Testis (tissue), 3 donors: ENCODE results near the gene DPH6. TPM values are rescaled to one million over a fixed set of nuclear protein-coding genes. Genes with fewer than 3 reads are reported as not detected.

Experiments used
- DNase-seq: peaks from one replicate; pipeline ENCODE4 v3.0.0-alpha.2; 2019
- H3K27ac ChIP-seq, 2 donors: fragments of 200-600 bp; sonication (generic); one replicate each; pipeline ENCODE4 v1.5.1; 2019
- H3K27me3 ChIP-seq: fragments of 200-600 bp; sonication (generic); one replicate; pipeline ENCODE4 v1.5.1; 2019
- H3K36me3 ChIP-seq: fragments of 200-600 bp; sonication (generic); one replicate; pipeline ENCODE4 v1.5.1; 2017; ENCODE audit warnings: low read depth; ENCODE audit errors: missing control alignments
- H3K4me1 ChIP-seq: fragments of 200-600 bp; sonication (generic); one replicate; pipeline ENCODE4 v1.5.1; 2019
- H3K4me3 ChIP-seq, 2 donors: fragments of 200-600 bp; sonication (generic); one replicate each; pipeline ENCODE4 v1.5.1; 2017 to 2019
- H3K9me3 ChIP-seq: fragments of 200-600 bp; sonication (generic); one replicate; pipeline ENCODE4 v1.5.1; 2017
- CTCF ChIP-seq, 3 experiments: fragments of 450-650 bp in 2 of 3; fragments of 200-600 bp in 1 of 3; sonication (generic) in 1 of 3; IDR thresholded peaks; one replicate each; pipeline ENCODE4 v1.5.1; 2016 to 2019; ENCODE audit warnings: antibody characterized with exemption in 3 of 3, mild to moderate bottlenecking in 2 of 3, moderate library complexity in 1 of 3
- POLR2A ChIP-seq: fragments of 450-650 bp; IDR thresholded peaks from one replicate; pipeline ENCODE4 v1.6.1; 2017; ENCODE audit warnings: antibody characterized with exemption, mild to moderate bottlenecking, moderate library complexity
- WGBS, 2 donors: methylation state at CpG; one replicate each; pipeline ENCODE4 v1.1.5; 2018; 5-methylcytosine and 5-hydroxymethylcytosine counted together
- intact Hi-C: fragments of 100-400 bp; cut with DNase I; formaldehyde crosslinking; loops from one replicate; pipeline ENCODE4 v1.15.1; 2023; ENCODE audit warnings: low total_unique reads
- polyA plus RNA-seq: library from polyadenylated mRNA; stranded (reverse); fragments of 350-450 nt; fragmentation: Illumina TruSeq; extraction: RNeasy Lipid Tissue Mini Kit (QIAGEN cat#74804); gene quantifications from one replicate; pipeline ENCODE4 v1.2.3, GENCODE V29; 2014; ENCODE audit warnings: low read depth, low replicate concordance; ENCODE audit not compliant: insufficient read depth
- total RNA-seq, 2 donors: library from RNA; depleted of rRNA; stranded (reverse); fragments of >200 nt; gene quantifications; one replicate each; pipeline ENCODE4 v1.2.3, GENCODE V29; 2016

DPH6 gene
- total and polyA plus RNA-seq, 3 donors from 2014 or later = 11.6 to 37.2 (median 30.8) TPM

GRCh38 chr15:35327789-35328188 is 218.2 kb downstream of the DPH6 start:
- DNase-seq = no peak
- Histone ChIP-seq H3K27ac (no peak overlapping the region), H3K27me3 (no peaks in the 10 kb centered on the region), H3K4me1 (no peaks in the 10 kb centered on the region), H3K4me3 (no peak overlapping the region), H3K36me3 (no peaks in the 10 kb centered on the region), H3K9me3 (no peaks in the 10 kb centered on the region)
- TF ChIP-seq POLR2A (no peak), CTCF (IDR thresholded peaks at IDR 0.05) (no peak)
- WGBS, 2 donors = 67 to 76% methylated on average over 2 of the region's 2 CpGs
- intact Hi-C loops = no loop called here

GRCh38 chr15:35325374-35325941 is 220.5 kb downstream of the DPH6 start:
- H3K27ac ChIP-seq = no peak overlapping the region
- TF ChIP-seq CTCF (IDR thresholded peaks at IDR 0.05) (no peak), POLR2A (no peak)
- intact Hi-C loops = no loop called here
- WGBS, 2 donors = 75 to 77% methylated on average over 3 of the region's 3 CpGs
- DNase-seq = no peak
- no peaks in the 10 kb centered on the region for H3K9me3 ChIP-seq
- no peak overlapping the region for H3K4me3 ChIP-seq
- H3K4me1 ChIP-seq = no peaks in the 10 kb centered on the region
- H3K27me3 ChIP-seq = no peaks in the 10 kb centered on the region
- no peaks in the 10 kb centered on the region for H3K36me3 ChIP-seq

GRCh38 chr15:35323141-35323540 is 222.8 kb downstream of the DPH6 start:
- no peak overlapping the region for H3K4me3 ChIP-seq
- no peaks in the 10 kb centered on the region for H3K27me3 ChIP-seq
- H3K27ac ChIP-seq = no peak overlapping the region
- no peaks in the 10 kb centered on the region for H3K4me1 ChIP-seq
- no peaks in the 10 kb centered on the region for H3K36me3 ChIP-seq
- no peak for DNase-seq
- intact Hi-C loops = no loop called here
- no peak for TF ChIP-seq CTCF (IDR thresholded peaks at IDR 0.05)
- TF ChIP-seq POLR2A = no peak
- no peaks in the 10 kb centered on the region for H3K9me3 ChIP-seq

- WGBS, 2 donors = 93 to 100% methylated on average over 2 of the region's 2 CpGs
- Histone ChIP-seq H3K4me1 (no peaks in the 10 kb centered on the region), H3K36me3 (no peaks in the 10 kb centered on the region)
These were observed 224.0 kb downstream of the DPH6 start for GRCh38 chr15:35321926-35322325.

More at GRCh38 chr15:35321926-35322325, 224.0 kb downstream of the DPH6 start:
- intact Hi-C loops = no loop called here
- no peak for DNase-seq
- H3K27me3 ChIP-seq = no peaks in the 10 kb centered on the region
- H3K9me3 ChIP-seq = no peaks in the 10 kb centered on the region
- TF ChIP-seq CTCF (IDR thresholded peaks at IDR 0.05) = no peak
- no peak for TF ChIP-seq POLR2A
- H3K4me3 ChIP-seq = no peak overlapping the region
- H3K27ac ChIP-seq = no peak overlapping the region
